ENCODE results near the gene SCAMP5. TPM values are rescaled to one million over a fixed set of nuclear protein-coding genes. Genes with fewer than 3 reads are reported as not detected.

The SCAMP5 gene
- total and polyA plus RNA-seq, 2 of the 13 experiments (the other 11 are each of a cell fraction or from before 2014, with no cell fraction given) = 34.3 to 49.0 TPM

- 0 out of 2 replicates have a peak, but pooled peaks have one; percentile 14 for TF ChIP-seq CTCF (CRISPR knock-in tag; IDR thresholded peaks at IDR 0.05)
- TF ChIP-seq ARID4A (CRISPR knock-in tag; IDR thresholded peaks at IDR 0.05; ENCODE audit: borderline replicate concordance) = peak; percentile 17; the same call in 1 of the 2 replicates
- TF ChIP-seq GABPA (IDR thresholded peaks at IDR 0.05; ENCODE audit: low read depth, low read length) = peak; percentile 25; the same call in 1 of the 2 replicates
- peak; percentile 59; the same call in 1 of the 2 replicates for TF ChIP-seq GABPA (CRISPR knock-in tag; IDR thresholded peaks at IDR 0.05; ENCODE audit: low read depth)
- no peak for TF ChIP-seq ZSCAN31 (CRISPR knock-in tag; IDR thresholded peaks at IDR 0.05; ENCODE audit: low read depth)
- 0 out of 2 replicates have a peak, but pooled peaks have one; percentile 26 for TF ChIP-seq ESRRA (CRISPR knock-in tag; IDR thresholded peaks at IDR 0.05; ENCODE audit: low read depth)
- no peak for TF ChIP-seq AGO2 (optimal IDR thresholded peaks at IDR 0.05; ENCODE audit: low read depth, low read length)
- TF ChIP-seq ZNF318 (CRISPR knock-in tag; IDR thresholded peaks at IDR 0.05) = no peak
- no peak for TF ChIP-seq ZFAT (CRISPR knock-in tag; conservative IDR thresholded peaks at IDR 0.05)
- TF ChIP-seq FIP1L1 (IDR thresholded peaks at IDR 0.05; ENCODE audit: borderline replicate concordance, insufficient read depth, low read depth, low read length) = no peak
- TF ChIP-seq HNF4A (CRISPR knock-in tag; IDR thresholded peaks at IDR 0.05) = peak; percentile 72
- peak; percentile 49; the same call in 1 of the 2 replicates for TF ChIP-seq TBX2 (CRISPR knock-in tag; IDR thresholded peaks at IDR 0.05; ENCODE audit: borderline replicate concordance)
- TF ChIP-seq IKZF4 (CRISPR knock-in tag; IDR thresholded peaks at IDR 0.05; ENCODE audit: borderline replicate concordance, low read depth, not compliant biosample characterization) = no peak
- no peak for TF ChIP-seq KAT2B (IDR thresholded peaks at IDR 0.05; ENCODE audit: borderline replicate concordance, low read depth, low read length)
These were observed 36.9 kb upstream of the SCAMP5 start (continued) for GRCh38 chr15:74958320-74958907.

Measured in HepG2 (cell line).